Measurements from ENCODE around the gene SLC16A4.
"Not testable (repeated sequence)": the region's sequence is repeated elsewhere in the genome, so short reads cannot be mapped to it uniquely, and the experiment has no call there.

Gene SLC16A4

GRCh38 chr1:110408488-110408887 is 17.7 kb upstream of the SLC16A4 start:
- no peak for FAIRE-seq

- no peak for FAIRE-seq
Observed at GRCh38 chr1:110407260-110408210, 16.7 kb upstream of the SLC16A4 start, which contains the start of gene LAMTOR5. Gene LAMTOR5 (minus strand): TSS chr1:110407694. CDS start chr1:110407620, 74 bp downstream.

- FAIRE-seq = not testable (repeated sequence)
Observed at GRCh38 chr1:110406407-110406806, 15.6 kb upstream of the SLC16A4 start.

GRCh38 chr1:110404401-110404800 is 13.6 kb upstream of the SLC16A4 start:
- no peak for FAIRE-seq

GRCh38 chr1:110403805-110404204 is 13.0 kb upstream of the SLC16A4 start:
- FAIRE-seq = no peak

GRCh38 chr1:110396259-110396958 is 5.6 kb upstream of the SLC16A4 start:
- FAIRE-seq = not testable (repeated sequence)

GRCh38 chr1:110394493-110394820 is 3.6 kb upstream of the SLC16A4 start:
- FAIRE-seq = no peak

- peak; percentile 5 for FAIRE-seq
Observed at GRCh38 chr1:110393691-110394492, 3.1 kb upstream of the SLC16A4 start.

- FAIRE-seq = no peak
Observed at GRCh38 chr1:110393286-110393685, 2.5 kb upstream of the SLC16A4 start.

GRCh38 chr1:110390096-110390495 is 730 bp downstream of the SLC16A4 start:
- no peak for FAIRE-seq

GRCh38 chr1:110387048-110387754 is 3.6 kb downstream of the SLC16A4 start:
- FAIRE-seq = no peak

- FAIRE-seq = no peak
Observed at GRCh38 chr1:110385369-110385768, 5.5 kb downstream of the SLC16A4 start.

- no peak for FAIRE-seq
Observed at GRCh38 chr1:110384581-110385321, 6.1 kb downstream of the SLC16A4 start.

GRCh38 chr1:110383251-110383990 is 7.4 kb downstream of the SLC16A4 start:
- FAIRE-seq = no peak

GRCh38 chr1:110380672-110381283 is 10.0 kb downstream of the SLC16A4 start:
- FAIRE-seq = no peak

GRCh38 chr1:110375490-110375889 is 15.3 kb downstream of the SLC16A4 start:
- no peak for FAIRE-seq

- FAIRE-seq = no peak
Observed at GRCh38 chr1:110370827-110371226, 20.0 kb downstream of the SLC16A4 start.

- FAIRE-seq = no peak
Observed at GRCh38 chr1:110364221-110364620, 26.6 kb downstream of the SLC16A4 start.

GRCh38 chr1:110361856-110362255 is 29.0 kb downstream of the SLC16A4 start:
- FAIRE-seq = no peak

GRCh38 chr1:110360431-110360830 is 30.4 kb downstream of the SLC16A4 start:
- no peak for FAIRE-seq

- FAIRE-seq = no peak
Observed at GRCh38 chr1:110356379-110356778, 34.4 kb downstream of the SLC16A4 start.

All from TTC549 (cell line).